ENCODE results near the gene KRT85.

Gene KRT85

DNA sequence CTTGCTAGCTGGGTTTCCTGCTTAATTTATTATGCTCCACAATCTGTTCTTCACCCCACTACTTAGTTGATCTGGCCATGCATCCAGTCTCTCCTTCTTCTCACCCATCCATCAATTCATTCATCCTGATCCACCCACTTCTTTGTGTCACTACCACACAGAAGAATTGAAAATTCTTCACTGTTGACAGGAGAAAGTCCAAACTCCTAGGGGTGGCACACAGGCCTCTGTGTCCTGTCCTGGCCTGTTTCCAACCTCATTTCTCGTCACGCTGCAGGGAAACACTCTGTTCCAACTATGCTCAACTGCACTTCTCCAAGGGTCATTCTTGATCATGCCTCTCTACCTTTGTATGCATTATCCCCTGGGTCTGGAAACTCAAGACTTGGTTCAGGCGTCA, 35.4 kb downstream of the KRT85 start:
- Histone ChIP-seq H3K36me3 (ENCODE audit: control insufficient read depth in 1 of 2, insufficient read depth in 2 of 2, low read length in 2 of 2) (no peaks in the 10 kb centered on the region), H3K9me3 (ENCODE audit: control insufficient read depth in 1 of 2, low read length in 2 of 2) (peaks cover 0 to 11% of the 10 kb centered on the region in 2 donors), H3K27ac (ENCODE audit: low read length) (no peak overlapping the region), H3K4me1 (ENCODE audit: control insufficient read depth in 1 of 2, insufficient read depth in 2 of 2, low read length in 2 of 2) (no peaks in the 10 kb centered on the region), H3K27me3 (ENCODE audit: low read depth, low read length) (no peaks in the 10 kb centered on the region), H3K4me3 (ENCODE audit: low read depth in 1 of 2, low read length in 2 of 2) (no peak overlapping the region)

DNA sequence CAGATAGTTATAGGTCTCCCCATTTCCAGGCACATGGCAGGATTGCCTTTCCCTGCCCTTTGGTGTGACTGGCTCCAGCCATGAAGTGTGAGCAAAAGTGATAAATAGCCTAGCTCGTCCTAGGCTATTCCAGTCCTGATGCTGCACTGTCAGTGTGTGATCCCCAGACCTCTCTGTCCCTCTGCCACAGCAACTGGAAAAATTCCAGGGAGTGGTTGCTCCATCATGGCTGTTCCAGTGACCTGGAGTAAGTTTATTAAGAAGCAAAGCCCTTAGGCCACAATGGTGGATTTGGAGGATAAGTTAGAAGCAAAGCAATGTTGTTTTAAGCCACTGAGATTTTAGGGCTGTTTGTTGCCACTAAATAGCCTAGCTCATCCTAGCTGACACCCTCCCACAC, 36.2 kb downstream of the KRT85 start:
- H3K27me3 ChIP-seq (ENCODE audit: low read depth, low read length): no peaks in the 10 kb centered on the region
- H3K4me1 ChIP-seq (ENCODE audit: control insufficient read depth in 1 of 2, insufficient read depth in 2 of 2, low read length in 2 of 2): no peaks in the 10 kb centered on the region
- no peaks in the 10 kb centered on the region for H3K36me3 ChIP-seq (ENCODE audit: control insufficient read depth in 1 of 2, insufficient read depth in 2 of 2, low read length in 2 of 2)
- H3K9me3 ChIP-seq (ENCODE audit: control insufficient read depth in 1 of 2, low read length in 2 of 2): peaks cover 0 to 7% of the 10 kb centered on the region in 2 donors
- no peak overlapping the region for H3K27ac ChIP-seq (ENCODE audit: low read length)
- no peak overlapping the region for H3K4me3 ChIP-seq (ENCODE audit: low read depth in 1 of 2, low read length in 2 of 2)

DNA sequence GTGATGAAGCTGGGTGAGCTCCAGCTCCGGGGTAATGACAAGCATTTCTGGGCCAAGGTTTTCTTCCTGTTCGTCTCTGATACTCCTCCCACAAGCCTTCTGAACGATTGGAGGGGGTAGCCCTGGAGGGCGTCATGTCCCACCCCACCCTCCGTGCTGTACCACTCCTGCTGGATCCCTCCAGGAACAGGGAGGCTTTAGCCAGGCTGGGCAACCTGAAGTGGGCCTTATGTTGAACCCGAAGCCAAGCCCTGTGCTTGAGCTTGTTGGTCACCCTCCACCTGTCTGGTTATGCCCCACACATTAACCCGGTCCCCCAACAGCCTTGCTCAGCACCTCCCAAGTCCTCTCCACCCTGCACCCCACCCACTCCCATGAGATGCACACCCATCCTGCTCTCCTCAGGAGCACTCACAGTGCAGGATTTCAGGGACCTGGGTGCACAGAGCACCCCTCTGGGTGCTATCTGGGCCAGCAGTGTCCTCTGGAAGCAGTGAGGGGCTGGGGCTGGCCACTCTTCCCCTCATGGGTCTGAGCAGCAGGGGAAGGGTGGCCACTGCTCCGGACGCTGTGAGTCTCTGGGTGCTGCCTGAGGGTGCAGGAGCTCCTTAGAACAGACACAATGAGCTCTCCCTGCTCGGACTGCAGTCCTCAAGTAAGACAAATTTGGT, 39.3 kb downstream of the KRT85 start:
- Histone ChIP-seq H3K4me3 (ENCODE audit: low read depth in 1 of 2, low read length in 2 of 2) (no peak overlapping the region), H3K27ac (ENCODE audit: low read length) (no peak overlapping the region), H3K9me3 (ENCODE audit: control insufficient read depth in 1 of 2, low read length in 2 of 2) (no peaks in the 10 kb centered on the region), H3K36me3 (ENCODE audit: control insufficient read depth in 1 of 2, insufficient read depth in 2 of 2, low read length in 2 of 2) (no peaks in the 10 kb centered on the region), H3K27me3 (ENCODE audit: low read depth, low read length) (no peaks in the 10 kb centered on the region), H3K4me1 (ENCODE audit: control insufficient read depth in 1 of 2, insufficient read depth in 2 of 2, low read length in 2 of 2) (no peaks in the 10 kb centered on the region)

DNA sequence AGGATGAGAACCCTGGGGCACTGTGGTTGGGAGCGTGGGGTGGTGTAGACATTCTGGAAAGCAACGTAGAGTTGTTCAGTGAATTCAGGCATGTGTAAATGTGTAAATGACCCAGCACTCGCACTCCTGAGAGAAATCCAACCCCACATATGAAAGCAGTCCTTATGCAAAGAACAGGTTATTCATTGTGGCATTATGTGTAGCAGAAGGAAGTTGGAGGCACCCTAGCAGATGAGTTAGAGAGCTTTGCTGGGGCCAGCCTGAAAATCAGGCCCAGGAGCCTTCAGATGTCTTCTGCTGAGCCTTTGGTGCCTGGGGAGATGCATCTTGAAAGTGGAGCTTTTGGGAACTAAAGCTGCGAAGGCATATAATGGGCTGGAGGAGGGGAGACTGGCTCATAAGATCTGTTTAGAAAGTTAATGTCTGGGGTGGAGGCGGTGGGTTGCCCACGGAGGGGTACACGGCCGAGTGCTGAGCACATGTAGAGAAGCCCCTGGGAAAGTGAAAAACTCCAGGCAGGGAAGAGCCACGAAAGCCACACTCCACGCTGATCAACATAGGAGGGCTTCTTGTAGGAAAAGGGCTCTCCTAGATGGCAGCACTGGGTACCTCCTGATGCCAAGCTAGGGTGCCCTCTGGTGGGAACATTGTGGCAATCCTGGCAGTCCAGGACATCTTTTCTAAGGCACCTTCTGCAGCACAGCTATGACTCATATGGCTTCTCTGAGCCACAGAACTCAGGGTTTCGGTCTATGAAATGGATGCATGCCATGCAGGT, 40.0 kb downstream of the KRT85 start:
- no peak overlapping the region for H3K4me3 ChIP-seq (ENCODE audit: low read depth in 1 of 2, low read length in 2 of 2)
- H3K27ac ChIP-seq (ENCODE audit: low read length): no peak overlapping the region
- no peaks in the 10 kb centered on the region for H3K27me3 ChIP-seq (ENCODE audit: low read depth, low read length)
- no peaks in the 10 kb centered on the region for H3K4me1 ChIP-seq (ENCODE audit: control insufficient read depth in 1 of 2, insufficient read depth in 2 of 2, low read length in 2 of 2)
- H3K9me3 ChIP-seq (ENCODE audit: control insufficient read depth in 1 of 2, low read length in 2 of 2): no peaks in the 10 kb centered on the region
- no peaks in the 10 kb centered on the region for H3K36me3 ChIP-seq (ENCODE audit: control insufficient read depth in 1 of 2, insufficient read depth in 2 of 2, low read length in 2 of 2)

DNA sequence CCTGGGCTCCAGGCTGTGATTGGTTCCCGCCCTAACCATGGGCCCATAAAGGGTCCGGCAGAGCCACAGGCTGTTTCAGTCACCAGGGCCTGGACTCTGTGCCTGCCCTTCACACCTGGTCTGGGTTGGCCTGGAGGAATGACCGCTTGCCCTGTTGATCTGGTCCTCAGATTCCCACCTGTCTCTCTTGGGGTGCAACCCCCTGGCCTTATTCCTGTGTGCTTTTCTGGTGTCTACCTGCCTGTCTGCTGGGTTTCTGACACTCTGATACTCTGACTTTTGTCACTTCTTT, 43.2 kb downstream of the KRT85 start:
- H3K36me3 ChIP-seq (ENCODE audit: control insufficient read depth in 1 of 2, insufficient read depth in 2 of 2, low read length in 2 of 2): no peaks in the 10 kb centered on the region
- H3K27me3 ChIP-seq (ENCODE audit: low read depth, low read length): peaks cover 8% of the 10 kb centered on the region
- no peak overlapping the region for H3K27ac ChIP-seq (ENCODE audit: low read length)
- H3K4me3 ChIP-seq (ENCODE audit: low read depth in 1 of 2, low read length in 2 of 2): no peak overlapping the region
- H3K9me3 ChIP-seq (ENCODE audit: control insufficient read depth in 1 of 2, low read length in 2 of 2): no peaks in the 10 kb centered on the region
- H3K4me1 ChIP-seq (ENCODE audit: control insufficient read depth in 1 of 2, insufficient read depth in 2 of 2, low read length in 2 of 2): no peaks in the 10 kb centered on the region

DNA sequence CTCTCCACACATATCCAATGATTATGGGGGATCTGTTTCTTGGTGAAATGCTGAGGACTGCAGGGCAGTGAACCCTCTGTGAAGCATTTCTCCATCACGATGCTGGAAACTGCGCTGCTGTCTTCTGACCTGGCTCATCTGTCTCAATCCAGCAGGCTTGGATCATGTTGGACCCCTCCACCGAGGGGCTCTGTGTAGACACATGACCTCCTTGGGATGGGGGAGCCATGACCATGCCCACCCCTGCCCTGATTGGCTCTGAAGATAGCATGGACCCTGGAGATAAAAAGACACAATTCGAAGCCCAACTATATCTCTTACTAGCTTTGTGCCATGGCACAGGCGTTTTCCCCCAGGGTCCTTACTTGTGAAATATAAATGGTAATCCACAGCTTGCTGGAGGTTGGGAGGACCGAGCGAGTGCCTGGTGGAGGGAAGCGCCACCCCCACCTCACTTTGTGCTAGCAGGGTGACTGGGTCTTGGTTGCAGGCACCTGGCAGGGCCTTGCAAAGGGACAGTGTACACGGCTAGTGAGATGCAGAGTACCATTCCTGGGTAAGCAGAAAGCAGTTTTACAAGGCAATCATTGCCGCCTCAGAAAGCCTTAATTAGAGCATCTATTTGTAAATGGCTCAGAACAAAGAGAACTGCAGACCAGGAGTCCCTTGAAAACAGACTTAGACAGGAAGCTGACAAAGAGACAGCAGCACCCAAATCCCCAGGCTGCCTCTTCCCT, 43.7 kb downstream of the KRT85 start:
- H3K9me3 ChIP-seq (ENCODE audit: control insufficient read depth in 1 of 2, low read length in 2 of 2): no peaks in the 10 kb centered on the region

DNA sequence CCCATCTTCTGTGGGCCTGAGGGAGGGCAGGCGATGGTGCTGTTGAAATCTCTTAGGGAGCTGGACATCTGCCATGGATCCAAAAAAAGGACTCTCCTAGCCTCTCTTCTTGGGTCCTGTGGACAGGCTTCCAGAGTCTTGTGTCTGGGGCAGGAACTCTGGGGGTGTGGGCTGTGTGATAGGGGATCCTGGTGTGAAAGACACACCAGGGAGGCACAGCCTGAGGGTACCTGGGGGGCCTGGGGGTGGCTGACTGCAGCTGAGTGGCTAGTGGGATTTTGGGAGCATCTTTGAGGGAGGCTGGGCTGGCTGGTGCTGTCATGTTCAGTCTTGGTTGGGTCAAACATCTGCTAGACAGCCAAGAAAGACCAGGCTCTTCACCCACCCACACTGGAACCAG, 44.3 kb downstream of the KRT85 start:
- H3K9me3 ChIP-seq (ENCODE audit: control insufficient read depth in 1 of 2, low read length in 2 of 2): no peaks in the 10 kb centered on the region
- H3K27me3 ChIP-seq (ENCODE audit: low read depth, low read length): peaks cover 12% of the 10 kb centered on the region
- no peaks in the 10 kb centered on the region for H3K36me3 ChIP-seq (ENCODE audit: control insufficient read depth in 1 of 2, insufficient read depth in 2 of 2, low read length in 2 of 2)
- H3K4me3 ChIP-seq (ENCODE audit: low read depth in 1 of 2, low read length in 2 of 2): no peak overlapping the region
- H3K27ac ChIP-seq (ENCODE audit: low read length): no peak overlapping the region
- no peaks in the 10 kb centered on the region for H3K4me1 ChIP-seq (ENCODE audit: control insufficient read depth in 1 of 2, insufficient read depth in 2 of 2, low read length in 2 of 2)

More for the DNA sequence above, 43.7 kb downstream of the KRT85 start:
- Histone ChIP-seq H3K27ac (ENCODE audit: low read length) (no peak overlapping the region), H3K36me3 (ENCODE audit: control insufficient read depth in 1 of 2, insufficient read depth in 2 of 2, low read length in 2 of 2) (no peaks in the 10 kb centered on the region), H3K27me3 (ENCODE audit: low read depth, low read length) (peaks cover 11% of the 10 kb centered on the region), H3K4me3 (ENCODE audit: low read depth in 1 of 2, low read length in 2 of 2) (no peak overlapping the region), H3K4me1 (ENCODE audit: control insufficient read depth in 1 of 2, insufficient read depth in 2 of 2, low read length in 2 of 2) (no peaks in the 10 kb centered on the region)

DNA sequence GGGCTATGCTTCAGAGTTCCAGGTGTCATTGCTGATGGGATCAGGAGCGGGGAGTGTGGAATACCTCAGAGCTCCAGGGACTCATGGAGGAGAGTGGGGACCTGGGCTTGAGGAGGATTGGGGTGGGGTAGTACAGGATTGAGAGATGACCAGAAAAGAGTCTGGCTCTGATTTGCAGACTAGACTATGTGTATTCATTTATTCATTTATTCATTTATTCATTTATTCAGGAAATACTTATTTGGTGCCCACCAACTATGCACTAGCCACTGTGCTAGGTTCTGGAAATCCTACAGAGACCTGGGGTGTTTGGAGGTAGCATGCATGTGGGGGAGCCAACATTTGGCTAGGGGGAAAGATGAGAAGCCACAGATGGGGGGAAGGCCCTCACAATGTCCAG, 45.2 kb downstream of the KRT85 start:
- Histone ChIP-seq H3K4me1 (ENCODE audit: control insufficient read depth in 1 of 2, insufficient read depth in 2 of 2, low read length in 2 of 2) (no peaks in the 10 kb centered on the region), H3K27ac (ENCODE audit: low read length) (no peak overlapping the region), H3K9me3 (ENCODE audit: control insufficient read depth in 1 of 2, low read length in 2 of 2) (no peaks in the 10 kb centered on the region), H3K4me3 (ENCODE audit: low read depth in 1 of 2, low read length in 2 of 2) (no peak overlapping the region), H3K27me3 (ENCODE audit: low read depth, low read length) (peaks cover 12% of the 10 kb centered on the region), H3K36me3 (ENCODE audit: control insufficient read depth in 1 of 2, insufficient read depth in 2 of 2, low read length in 2 of 2) (no peaks in the 10 kb centered on the region)

DNA sequence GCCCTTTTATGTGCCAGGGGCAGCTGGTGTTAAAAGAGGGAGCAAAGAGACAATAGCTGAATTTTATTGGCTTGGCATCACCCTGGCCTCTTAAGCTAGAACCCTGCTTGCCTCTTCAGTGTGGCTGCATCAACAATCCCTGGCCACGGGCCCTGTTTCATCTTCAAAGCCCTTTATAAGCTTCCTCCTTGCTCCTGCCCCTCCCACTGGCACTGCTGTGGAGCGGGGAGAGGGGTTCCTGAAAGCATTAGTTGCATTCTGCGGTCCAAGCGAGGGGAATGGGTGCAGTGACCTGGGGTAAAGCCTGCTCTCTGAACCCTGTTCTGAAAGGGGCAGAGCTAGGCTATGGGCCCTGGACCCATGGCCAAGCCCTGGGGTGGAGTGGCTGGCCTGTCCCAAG, 45.9 kb downstream of the KRT85 start:
- Histone ChIP-seq H3K9me3 (ENCODE audit: control insufficient read depth in 1 of 2, low read length in 2 of 2) (no peaks in the 10 kb centered on the region), H3K27me3 (ENCODE audit: low read depth, low read length) (peaks cover 12% of the 10 kb centered on the region), H3K36me3 (ENCODE audit: control insufficient read depth in 1 of 2, insufficient read depth in 2 of 2, low read length in 2 of 2) (no peaks in the 10 kb centered on the region), H3K4me1 (ENCODE audit: control insufficient read depth in 1 of 2, insufficient read depth in 2 of 2, low read length in 2 of 2) (no peaks in the 10 kb centered on the region), H3K27ac (ENCODE audit: low read length) (no peak overlapping the region), H3K4me3 (ENCODE audit: low read depth in 1 of 2, low read length in 2 of 2) (no peak overlapping the region)

DNA sequence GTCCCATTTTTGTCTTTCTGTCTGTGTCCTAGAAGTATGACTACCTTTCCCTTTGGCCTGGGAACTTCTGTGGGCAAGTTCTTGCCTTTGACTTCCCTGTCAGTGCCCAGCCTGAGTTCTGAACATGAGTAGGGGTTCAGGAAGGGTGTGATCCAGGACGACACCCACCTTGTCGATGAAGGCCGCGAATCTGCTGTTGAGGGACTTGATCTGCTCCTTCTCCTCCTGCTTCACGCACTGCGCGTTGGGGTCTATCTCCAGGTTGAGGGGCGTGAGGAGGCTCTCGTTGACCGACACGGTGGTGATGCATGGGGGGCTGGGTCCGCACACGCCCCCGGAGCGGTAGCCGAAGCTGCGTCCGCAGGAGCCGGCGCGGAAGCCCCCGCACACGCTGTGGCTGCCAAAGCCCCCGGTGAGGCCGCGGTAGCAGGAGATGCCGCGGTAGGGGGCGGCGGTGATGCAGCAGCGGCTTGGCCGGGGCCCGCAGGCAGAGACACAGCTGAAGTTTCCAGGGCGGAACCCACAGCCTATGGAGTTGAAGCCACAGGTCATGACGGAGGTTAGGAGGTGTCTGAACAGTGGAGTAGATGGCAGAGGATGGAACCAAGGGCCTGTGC, 46.4 kb downstream of the KRT85 start, which contains the start of gene KRT83:
TSS of gene KRT83 (minus strand) at position 615 of the 617 bp plus-strand sequence. CDS start at position 552, 63 bp downstream.
- Histone ChIP-seq H3K36me3 (ENCODE audit: control insufficient read depth in 1 of 2, insufficient read depth in 2 of 2, low read length in 2 of 2) (no peaks in the 10 kb centered on the region), H3K4me1 (ENCODE audit: control insufficient read depth in 1 of 2, insufficient read depth in 2 of 2, low read length in 2 of 2) (no peaks in the 10 kb centered on the region), H3K4me3 (ENCODE audit: low read depth in 1 of 2, low read length in 2 of 2) (no peak within 1 kb of the TSS), H3K27ac (ENCODE audit: low read length) (no peak within 1 kb of the TSS), H3K27me3 (ENCODE audit: low read depth, low read length) (peaks cover 12% of the 10 kb centered on the region), H3K9me3 (ENCODE audit: control insufficient read depth in 1 of 2, low read length in 2 of 2) (no peaks in the 10 kb centered on the region)

DNA sequence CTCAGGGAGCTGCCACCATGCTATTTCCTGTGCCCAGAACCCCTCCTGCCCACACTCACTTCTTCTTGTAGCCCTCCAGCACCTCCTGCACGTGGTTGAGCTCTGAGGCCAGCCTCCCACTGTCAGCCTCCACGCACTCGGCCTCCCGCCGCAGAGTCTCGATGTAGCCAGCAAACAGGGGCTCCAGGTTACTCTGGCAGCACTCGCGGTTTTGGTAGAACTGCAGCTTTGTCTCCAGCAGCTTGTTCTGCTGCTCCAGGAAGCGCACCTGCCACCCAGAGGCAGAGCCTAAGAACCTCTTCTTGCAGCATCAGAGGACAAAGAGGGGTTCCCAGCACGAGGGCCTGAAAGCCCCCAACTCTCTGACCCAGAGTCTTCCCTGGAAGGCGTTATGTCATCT, 48.2 kb downstream of the KRT85 start:
- Histone ChIP-seq H3K4me1 (ENCODE audit: control insufficient read depth in 1 of 2, insufficient read depth in 2 of 2, low read length in 2 of 2) (no peaks in the 10 kb centered on the region), H3K27me3 (ENCODE audit: low read depth, low read length) (peaks cover 12% of the 10 kb centered on the region)

More for the DNA sequence above, 48.2 kb downstream of the KRT85 start:
- no peaks in the 10 kb centered on the region for H3K36me3 ChIP-seq (ENCODE audit: control insufficient read depth in 1 of 2, insufficient read depth in 2 of 2, low read length in 2 of 2)
- H3K9me3 ChIP-seq (ENCODE audit: control insufficient read depth in 1 of 2, low read length in 2 of 2): no peaks in the 10 kb centered on the region
- no peak overlapping the region for H3K27ac ChIP-seq (ENCODE audit: low read length)
- no peak overlapping the region for H3K4me3 ChIP-seq (ENCODE audit: low read depth in 1 of 2, low read length in 2 of 2)
